ENCODE measurements around the gene EHHADH. TPM values are rescaled to one million over a fixed set of nuclear protein-coding genes. Genes with fewer than 3 reads are reported as not detected.
A peak's percentile ranks its signal among the peaks of the same experiment; 100 is the strongest.

The EHHADH gene
- total and polyA plus RNA-seq, 11 donors = 5.1 to 26.0 (median 14.3) TPM

GRCh38 chr3:185280572-185281365 is 26.9 kb upstream of the EHHADH start:
- intact Hi-C loops (cut with DNase I) = loop anchor here in 1 of 10 donors (5.0 kb wide), 1 partner anchor 217 kb away; the partner anchor contains the start of gene TMEM41A
- H3K27ac ChIP-seq = no peak overlapping the region
- WGBS, 4 donors = 44 to 50% (median 46%) methylated on average over 4 of the region's 4 CpGs
- H3K4me1 ChIP-seq = peaks cover 0 to 14% (median 10%) of the 10 kb centered on the region in 12 donors
- H3K9me3 ChIP-seq = no peaks in the 10 kb centered on the region
- TF ChIP-seq POLR2A (IDR thresholded peaks at IDR 0.05) = no peak
- TF ChIP-seq CTCF (IDR thresholded peaks at IDR 0.05) = peak in 11 of 12 donors; percentile 19 to 62 (median 55)
- H3K27me3 ChIP-seq = peaks cover 0 to 26% (median 2%) of the 10 kb centered on the region in 9 donors
- ATAC-seq (no peak), DNase-seq (no peak)
- no peaks in the 10 kb centered on the region for H3K36me3 ChIP-seq
- no peak overlapping the region for H3K4me3 ChIP-seq

- no peaks in the 10 kb centered on the region for H3K36me3 ChIP-seq
- intact Hi-C loops (cut with DNase I) = loop anchor here in 1 of 10 donors (5.0 kb wide), 1 partner anchor 218 kb away; the partner anchor contains the start of gene TMEM41A
- H3K27ac ChIP-seq = no peak overlapping the region
- TF ChIP-seq POLR2A (IDR thresholded peaks at IDR 0.05) = no peak
- no peak for TF ChIP-seq CTCF (IDR thresholded peaks at IDR 0.05)
- H3K27me3 ChIP-seq = peaks cover 0 to 34% (median 2%) of the 10 kb centered on the region in 9 donors
- ATAC-seq (no peak), DNase-seq (no peak)
- H3K9me3 ChIP-seq = no peaks in the 10 kb centered on the region
- H3K4me1 ChIP-seq = peaks cover 0 to 14% (median 10%) of the 10 kb centered on the region in 12 donors
- WGBS, 4 donors = 89 to 91% (median 91%) methylated on average over 7 of the region's 7 CpGs
- H3K4me3 ChIP-seq = no peak overlapping the region
Observed at GRCh38 chr3:185279587-185280138, 25.8 kb upstream of the EHHADH start.

DNA sequence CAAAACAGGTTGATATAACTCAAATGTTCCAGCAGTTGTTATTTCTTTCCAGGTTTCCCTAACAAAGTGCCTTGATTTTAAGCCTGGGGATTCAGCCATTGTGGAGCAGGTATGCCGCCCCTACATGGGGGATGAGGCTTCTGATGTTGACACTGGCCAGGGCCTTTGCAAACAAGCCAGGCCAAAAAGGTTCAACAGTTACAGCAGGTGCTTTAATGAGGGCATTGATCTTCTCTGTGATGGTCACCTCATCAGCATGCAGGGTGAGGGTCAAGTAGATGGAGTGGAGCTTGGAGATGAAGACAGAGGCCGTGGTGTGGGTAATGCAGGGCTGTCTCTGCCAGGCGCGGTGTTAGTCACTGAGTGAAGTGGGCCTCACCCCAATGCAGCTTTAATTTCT is 22.6 kb upstream of the EHHADH start:
- intact Hi-C loops (cut with DNase I) = no loop called here

More for the DNA sequence above, 22.6 kb upstream of the EHHADH start:
- peaks cover 0 to 45% (median 6%) of the 10 kb centered on the region in 9 donors for H3K27me3 ChIP-seq
- no peaks in the 10 kb centered on the region for H3K9me3 ChIP-seq
- DNase-seq = no peak
- H3K27ac ChIP-seq = no peak overlapping the region
- WGBS, 4 donors = 84 to 90% (median 87%) methylated on average over 4 of the region's 4 CpGs
- ATAC-seq = no peak
- no peaks in the 10 kb centered on the region for H3K36me3 ChIP-seq
- no peaks in the 10 kb centered on the region for H3K4me1 ChIP-seq
- no peak overlapping the region for H3K4me3 ChIP-seq
- TF ChIP-seq CTCF (IDR thresholded peaks at IDR 0.05) (no peak), POLR2A (IDR thresholded peaks at IDR 0.05) (no peak)

Data from heart left ventricle (tissue), 16 donors.